A549 (cell line): ENCODE data around the gene XDH. TPM values are rescaled to one million over a fixed set of nuclear protein-coding genes. Genes with fewer than 3 reads are reported as not detected.
A peak's percentile ranks its signal among the peaks of the same experiment; 100 is the strongest.

Experiments used
- ATAC-seq, 2 experiments: fragments of 200-7000 bp in 1 of 2; fragments of >200 bp in 1 of 2; cut with Nextera tagmentation in 1 of 2; cut with Tn5 transposase in 1 of 2; 3 replicates each; pipeline versions ENCODE4 v1.8.0 to v1.9.1; 2018 to 2020; ENCODE audit warnings: mild to moderate bottlenecking in 1 of 2, moderate library complexity in 1 of 2
- CTCF ChIA-PET: fragments of 300-600 bp; sonication (Branson Sonifier 250); formaldehyde crosslinking; extraction: SDS; loops from one replicate; lab custom pipeline; 2021; ENCODE audit warnings: antibody characterized with exemption, inconsistent platforms; lab: Yijun Ruan, JAX
- POLR2A ChIA-PET: fragments of 350-600 bp; formaldehyde crosslinking; extraction: SDS; loops from one replicate; lab custom pipeline; 2021; ENCODE audit warnings: antibody characterized with exemption, inconsistent platforms; lab: Yijun Ruan, JAX
- DNase-seq, 2 experiments: peaks; one replicate each; pipeline versions ENCODE4 v3.0.0 to v3.0.0-alpha.2; 2011 to 2016; ENCODE audit warnings: low read depth in 1 of 2, low spot score in 1 of 2
- FAIRE-seq: peaks from 2 replicates; lab custom pipeline; 2011; peaks lifted over from hg19 to GRCh38; lab: Jason Lieb, UNC
- H3K27ac ChIP-seq, 2 experiments: fragments of >200 bp; sonication (Bioruptor Twin); formaldehyde crosslinking; 3 replicates each; pipeline ENCODE4 v1.5.1; 2016 to 2017
- H3K4me1 ChIP-seq: fragments of >200 bp; sonication (Bioruptor Twin); formaldehyde crosslinking; 3 replicates; pipeline ENCODE4 v1.6.1; 2016
- H3K4me2 ChIP-seq: fragments of >200 bp; sonication (Bioruptor Twin); formaldehyde crosslinking; 3 replicates; pipeline ENCODE4 v1.6.1; 2016
- H3K4me3 ChIP-seq: fragments of >200 bp; sonication (Bioruptor Twin); formaldehyde crosslinking; 3 replicates; pipeline ENCODE4 v1.5.1; 2016
- H3K9me3 ChIP-seq: fragments of >200 bp; sonication (Bioruptor Twin); formaldehyde crosslinking; 3 replicates; pipeline ENCODE4 v1.6.1; 2016
- BCL3 ChIP-seq: fragments of >200 bp; sonication (Bioruptor Twin); formaldehyde crosslinking; IDR thresholded peaks from 3 replicates; pipeline ENCODE4 v1.6.1; 2016
- CBX8 ChIP-seq: fragments of 200-600 bp; sonication (generic); IDR thresholded peaks from 2 replicates; pipeline ENCODE4 v1.6.1; 2016
- CHD2 ChIP-seq: fragments of 150-350 bp; IDR thresholded peaks from 2 replicates; pipeline ENCODE4 v1.6.1; 2014; ENCODE audit warnings: low read length; ENCODE audit not compliant: partially characterized antibody
- CTCF ChIP-seq: fragments of >200 bp; sonication (Bioruptor Twin); formaldehyde crosslinking; IDR thresholded peaks from 3 replicates; pipeline ENCODE4 v1.5.1; 2016
- EP300 ChIP-seq, 2 experiments: fragments of >200 bp; sonication (Bioruptor Twin); formaldehyde crosslinking; IDR thresholded peaks; 2 replicates in 1 of 2; 3 replicates in 1 of 2; pipeline ENCODE4 v1.6.1; 2016 to 2017
- ESRRA ChIP-seq: fragments of 150-350 bp; IDR thresholded peaks from 2 replicates; pipeline ENCODE4 v1.6.1; 2014; ENCODE audit warnings: mild to moderate bottlenecking, low read length, borderline replicate concordance
- FOSB ChIP-seq: fragments of 250-450 bp; sonication (Bioruptor Pico); IDR thresholded peaks from 2 replicates; pipeline ENCODE4 v1.5.0; 2020; ENCODE audit warnings: mild to moderate bottlenecking, moderate library complexity
- FOSL2 ChIP-seq, 2 experiments: fragments of 450-650 bp in 1 of 2; fragments of >200 bp in 1 of 2; sonication (Bioruptor Twin) in 1 of 2; formaldehyde crosslinking; IDR thresholded peaks; 2 replicates each; pipeline versions ENCODE4 v1.5.0 to v1.6.1; 2016 to 2020; ENCODE audit warnings: mild to moderate bottlenecking in 1 of 2, moderate library complexity in 1 of 2
- FOXS1 ChIP-seq: fragments of 250-450 bp; sonication (Bioruptor Pico); IDR thresholded peaks from 2 replicates; pipeline ENCODE4 v1.5.0; 2020; ENCODE audit warnings: mild to moderate bottlenecking, moderate library complexity
- HDAC2 ChIP-seq: fragments of 200-600 bp; sonication (generic); IDR thresholded peaks from 2 replicates; pipeline ENCODE4 v1.6.1; 2016
- HOXA7 ChIP-seq: fragments of 250-450 bp; sonication (Bioruptor Pico); IDR thresholded peaks from 2 replicates; pipeline ENCODE4 v1.5.0; 2020; ENCODE audit warnings: mild to moderate bottlenecking, moderate library complexity
- HOXB13 ChIP-seq: fragments of 250-450 bp; sonication (Bioruptor Pico); IDR thresholded peaks from 2 replicates; pipeline ENCODE4 v1.5.0; 2020; ENCODE audit warnings: low read depth, mild to moderate bottlenecking, moderate library complexity
- JUN ChIP-seq, 2 experiments: fragments of >200 bp; sonication (Bioruptor Twin); formaldehyde crosslinking; IDR thresholded peaks; 2 replicates in 1 of 2; 3 replicates in 1 of 2; pipeline ENCODE4 v1.6.1; 2016 to 2017
- KDM1A ChIP-seq: fragments of 200-600 bp; sonication (generic); IDR thresholded peaks from 2 replicates; pipeline ENCODE4 v1.6.1; 2016; ENCODE audit warnings: low read depth, mild to moderate bottlenecking
- KDM5A ChIP-seq: fragments of 200-600 bp; sonication (generic); IDR thresholded peaks from 2 replicates; pipeline ENCODE4 v1.6.1; 2016; ENCODE audit warnings: antibody characterized with exemption, mild to moderate bottlenecking
- MAFK ChIP-seq: fragments of 450-650 bp; IDR thresholded peaks from 2 replicates; pipeline ENCODE4 v1.6.1; 2014; ENCODE audit not compliant: partially characterized antibody
- NPAS2 ChIP-seq: fragments of 250-450 bp; sonication (Bioruptor Pico); IDR thresholded peaks from 2 replicates; pipeline ENCODE4 v1.8.0; 2022; ENCODE audit warnings: mild to moderate bottlenecking, moderate library complexity, borderline replicate concordance
- POLR2A ChIP-seq: IDR thresholded peaks from 2 replicates; pipeline ENCODE4 v1.6.1; 2012; ENCODE audit warnings: mild to moderate bottlenecking, low read length
- RAD21 ChIP-seq, 2 experiments: fragments of >200 bp in 1 of 2; sonication (Bioruptor Twin) in 1 of 2; formaldehyde crosslinking in 1 of 2; IDR thresholded peaks in 1 of 2; conservative IDR thresholded peaks in 1 of 2; 2 replicates in 1 of 2; 3 replicates in 1 of 2; pipeline ENCODE4 v1.6.1; 2012 to 2018; ENCODE audit warnings: inconsistent platforms in 1 of 2
- RCOR1 ChIP-seq: fragments of 150-350 bp; IDR thresholded peaks from 2 replicates; pipeline ENCODE4 v1.6.1; 2014; ENCODE audit warnings: antibody characterized with exemption, low read length, low read depth
- REST ChIP-seq: fragments of 200-600 bp; sonication (generic); IDR thresholded peaks from 2 replicates; pipeline ENCODE4 v1.6.1; 2016; ENCODE audit warnings: antibody characterized with exemption, mild to moderate bottlenecking, moderate library complexity
- SMC3 ChIP-seq: fragments of >200 bp; sonication (Bioruptor Twin); formaldehyde crosslinking; IDR thresholded peaks from 3 replicates; pipeline ENCODE4 v1.6.1; 2018; ENCODE audit warnings: inconsistent platforms
- SREBF2 ChIP-seq: fragments of 450-650 bp; IDR thresholded peaks from 2 replicates; pipeline ENCODE4 v1.6.1; 2014; ENCODE audit warnings: mild to moderate bottlenecking, moderate library complexity
- TP53 ChIP-seq: fragments of 250-450 bp; sonication (Bioruptor Pico); IDR thresholded peaks from 2 replicates; pipeline ENCODE4 v1.5.0; 2021; ENCODE audit warnings: mild to moderate bottlenecking, moderate library complexity
- ZNF302 ChIP-seq: fragments of 250-450 bp; sonication (Bioruptor Pico); IDR thresholded peaks from 2 replicates; pipeline ENCODE4 v1.9.0; 2021; ENCODE audit warnings: inconsistent platforms, mild to moderate bottlenecking, moderate library complexity
- ZSCAN20 ChIP-seq: fragments of 250-450 bp; sonication (Bioruptor Pico); IDR thresholded peaks from 2 replicates; pipeline ENCODE4 v1.8.0; 2022; ENCODE audit warnings: mild to moderate bottlenecking, moderate library complexity
- WGBS: methylation state at CpG from one replicate; pipeline ENCODE4 v1.1.6; 2017; ENCODE audit errors: missing lambda C conversion rate; 5-methylcytosine and 5-hydroxymethylcytosine counted together
- polyA plus RNA-seq, 4 experiments: library from polyadenylated mRNA; depleted of rRNA in 3 of 4; stranded (reverse); fragments of >200 nt; fragmentation: RNase III in 1 of 4; extraction: RNeasy Plus Mini Kit Qiagen cat#74134 plus additional on column Dnase treatment in 1 of 4; gene quantifications; 2 replicates in 3 of 4; 3 replicates in 1 of 4; pipeline ENCODE4 v1.2.3, GENCODE V29; 2011 to 2017
- TF ChIP-seq, protein P1 (sequence below): fragments of 450-650 bp; IDR thresholded peaks from 2 replicates; pipeline ENCODE4 v1.6.1; 2014; ENCODE audit warnings: antibody characterized with exemption
- TF ChIP-seq, protein P2 (sequence below): fragments of 250-450 bp; sonication (Bioruptor Pico); IDR thresholded peaks from 2 replicates; pipeline ENCODE4 v1.5.0; 2021; ENCODE audit warnings: mild to moderate bottlenecking, moderate library complexity, borderline replicate concordance

Gene XDH
- polyA plus RNA-seq, 2 of the 4 experiments (the other 2 are of a cell fraction): 0.71 to 1.1 TPM

DNA sequence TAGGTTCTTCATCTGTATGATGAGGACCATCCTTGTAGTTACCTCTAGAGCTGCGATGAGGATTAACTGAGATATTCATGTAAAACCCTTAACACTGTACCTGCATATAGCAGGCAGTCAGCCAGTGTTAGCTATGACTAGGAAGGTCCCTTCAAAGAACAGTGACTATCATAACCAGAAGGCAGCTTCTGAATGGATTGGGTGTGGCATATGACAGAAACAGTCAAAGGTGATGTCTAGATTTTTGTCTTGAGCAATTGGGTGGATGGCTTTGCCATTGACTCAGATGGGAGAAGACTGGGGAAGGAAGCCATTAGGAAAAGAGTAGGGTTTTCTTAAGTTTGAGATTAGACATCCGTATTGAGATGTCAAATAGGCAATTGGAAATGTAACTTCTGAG is 15.7 kb downstream of the XDH start:
- ChIA-PET CTCF (interaction anchor here (1.7 to 5.9 kb wide), 2 partner anchors 11 to 65 kb away, joined by 4 to 81 read pairs; no protein-coding TSS in a partner anchor), POLR2A (no interaction called here)
- Histone ChIP-seq H3K9me3 (no peaks in the 10 kb centered on the region), H3K27ac (peak overlapping the region; percentile 9 to 89; a peak in 4 of 6 replicates), H3K4me1 (peaks cover 36% of the 10 kb centered on the region), H3K4me2 (no peak overlapping the region), H3K4me3 (no peak overlapping the region)
- WGBS: 82% methylated on average over 2 of the region's 2 CpGs
- FAIRE-seq (no peak), ATAC-seq (no peak), DNase-seq (no peak)
- TF ChIP-seq ZNF302 (CRISPR knock-in tag): no peak
- no peak for TF ChIP-seq SMC3
- no peak for TF ChIP-seq TP53 (CRISPR knock-in tag)
- TF ChIP-seq POLR2A: no peak
- no peak for TF ChIP-seq FOSL2 (IDR thresholded peaks at IDR 0.05)
- TF ChIP-seq FOSL2 (CRISPR knock-in tag; IDR thresholded peaks at IDR 0.05): no peak
- no peak for TF ChIP-seq FOXS1 (CRISPR knock-in tag)
- no peak for TF ChIP-seq CHD2
- TF ChIP-seq JUN (IDR thresholded peaks at IDR 0.05): no peak
- no peak for TF ChIP-seq HOXA7 (CRISPR knock-in tag)
- no peak for TF ChIP-seq FOSB (CRISPR knock-in tag)
- TF ChIP-seq, protein P1, sequence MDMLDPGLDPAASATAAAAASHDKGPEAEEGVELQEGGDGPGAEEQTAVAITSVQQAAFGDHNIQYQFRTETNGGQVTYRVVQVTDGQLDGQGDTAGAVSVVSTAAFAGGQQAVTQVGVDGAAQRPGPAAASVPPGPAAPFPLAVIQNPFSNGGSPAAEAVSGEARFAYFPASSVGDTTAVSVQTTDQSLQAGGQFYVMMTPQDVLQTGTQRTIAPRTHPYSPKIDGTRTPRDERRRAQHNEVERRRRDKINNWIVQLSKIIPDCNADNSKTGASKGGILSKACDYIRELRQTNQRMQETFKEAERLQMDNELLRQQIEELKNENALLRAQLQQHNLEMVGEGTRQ: no peak
- no peak for TF ChIP-seq EP300 (IDR thresholded peaks at IDR 0.05)
- TF ChIP-seq CBX8: no peak
- TF ChIP-seq, protein P2, sequence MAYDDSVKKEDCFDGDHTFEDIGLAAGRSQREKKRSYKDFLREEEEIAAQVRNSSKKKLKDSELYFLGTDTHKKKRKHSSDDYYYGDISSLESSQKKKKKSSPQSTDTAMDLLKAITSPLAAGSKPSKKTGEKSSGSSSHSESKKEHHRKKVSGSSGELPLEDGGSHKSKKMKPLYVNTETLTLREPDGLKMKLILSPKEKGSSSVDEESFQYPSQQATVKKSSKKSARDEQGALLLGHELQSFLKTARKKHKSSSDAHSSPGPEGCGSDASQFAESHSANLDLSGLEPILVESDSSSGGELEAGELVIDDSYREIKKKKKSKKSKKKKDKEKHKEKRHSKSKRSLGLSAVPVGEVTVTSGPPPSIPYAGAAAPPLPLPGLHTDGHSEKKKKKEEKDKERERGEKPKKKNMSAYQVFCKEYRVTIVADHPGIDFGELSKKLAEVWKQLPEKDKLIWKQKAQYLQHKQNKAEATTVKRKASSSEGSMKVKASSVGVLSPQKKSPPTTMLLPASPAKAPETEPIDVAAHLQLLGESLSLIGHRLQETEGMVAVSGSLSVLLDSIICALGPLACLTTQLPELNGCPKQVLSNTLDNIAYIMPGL (CRISPR knock-in tag): no peak
- TF ChIP-seq RAD21 (conservative IDR thresholded peaks at IDR 0.05 in 1 of 2, IDR thresholded peaks at IDR 0.05 in 1 of 2): no peak
- TF ChIP-seq CTCF: no peak
- no peak for TF ChIP-seq NPAS2 (CRISPR knock-in tag)

DNA sequence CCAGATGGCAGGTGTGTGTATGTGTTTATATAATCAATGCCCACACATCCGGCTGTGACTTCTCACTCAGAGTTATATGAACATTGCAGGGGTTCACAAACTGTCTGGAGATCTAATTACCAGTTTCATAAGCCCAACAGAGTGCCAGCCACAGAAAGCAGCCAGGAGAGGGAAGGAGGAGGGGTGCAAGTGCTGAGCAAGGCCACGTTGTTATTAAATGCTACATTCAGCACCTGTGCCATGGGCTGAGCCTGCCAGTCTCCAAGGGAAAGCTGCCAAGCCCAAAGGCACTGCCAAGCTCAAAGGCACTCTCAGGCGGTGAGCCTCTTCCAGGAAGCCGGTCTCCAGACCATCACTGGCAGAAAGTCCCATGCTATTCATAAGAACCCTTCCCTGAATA is 17.4 kb downstream of the XDH start:
- 85% methylated on average over 4 of the region's 4 CpGs for WGBS
- FAIRE-seq: no peak
- no peak overlapping the region for H3K4me3 ChIP-seq
- CTCF ChIA-PET: interaction anchor here (1.3 to 1.5 kb wide), 2 partner anchors 163 to 258 kb away, joined by 3 to 4 read pairs; partner anchors contain the start of gene EHD3
- TF ChIP-seq SREBF2 (no peak), KDM1A (no peak), REST (no peak), ESRRA (no peak), HDAC2 (no peak), KDM5A (no peak), BCL3 (no peak), HOXB13 (CRISPR knock-in tag) (no peak), ZNF302 (CRISPR knock-in tag) (no peak), RCOR1 (no peak), EP300 (IDR thresholded peaks at IDR 0.05) (no peak), ZSCAN20 (CRISPR knock-in tag) (no peak), MAFK (no peak)
- TF ChIP-seq, all 56 proteins: peak for 0
- Histone ChIP-seq H3K4me1 (peaks cover 19% of the 10 kb centered on the region), H3K4me2 (no peak overlapping the region), H3K27ac (peak overlapping the region in 1 of 2 experiments; percentile 89; a peak in 3 of 6 replicates), H3K9me3 (no peaks in the 10 kb centered on the region)
- POLR2A ChIA-PET: no interaction called here
- no peak for ATAC-seq
- no peak for DNase-seq
